Neural progenitor cell (in vitro differentiated cells): ENCODE data around the gene HRK.

Source experiments
- EZH2 ChIP-seq: fragments of 200-600 bp; sonication (generic); IDR thresholded peaks from 2 replicates; pipeline ENCODE4 v1.6.1; 2017; ENCODE audit warnings: antibody characterized with exemption, mild to moderate bottlenecking, moderate library complexity
- EZH2phosphoT487 ChIP-seq: fragments of 200-600 bp; sonication (generic); IDR thresholded peaks from 2 replicates; pipeline ENCODE4 v1.6.1; 2017; ENCODE audit warnings: antibody characterized with exemption
- TF ChIP-seq, protein P1 (sequence below): fragments of 200-600 bp; sonication (generic); IDR thresholded peaks from 2 replicates; pipeline ENCODE4 v1.5.1; 2017; ENCODE audit warnings: antibody characterized with exemption, mild to moderate bottlenecking

DNA sequence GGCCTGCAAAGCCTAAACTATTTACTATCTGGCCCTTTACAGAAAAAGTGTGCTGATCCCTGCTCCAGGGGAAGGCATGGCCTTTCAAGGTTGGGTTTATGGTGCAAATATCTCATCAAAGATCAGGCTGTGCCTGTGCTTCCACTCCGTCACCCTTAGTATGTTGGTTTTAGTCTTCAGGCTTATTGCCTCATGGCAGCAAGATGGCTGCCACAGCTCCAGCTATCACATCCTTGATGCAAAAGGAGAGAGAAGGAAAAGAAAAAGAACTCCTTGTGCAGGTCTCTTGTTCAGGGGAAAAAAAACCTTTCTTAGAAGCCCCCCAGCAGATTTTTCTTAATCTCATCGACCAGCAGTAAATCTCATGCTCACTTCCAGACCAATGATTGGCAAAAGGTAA, 9.1 kb upstream of the HRK start:
- TF ChIP-seq, protein P1, sequence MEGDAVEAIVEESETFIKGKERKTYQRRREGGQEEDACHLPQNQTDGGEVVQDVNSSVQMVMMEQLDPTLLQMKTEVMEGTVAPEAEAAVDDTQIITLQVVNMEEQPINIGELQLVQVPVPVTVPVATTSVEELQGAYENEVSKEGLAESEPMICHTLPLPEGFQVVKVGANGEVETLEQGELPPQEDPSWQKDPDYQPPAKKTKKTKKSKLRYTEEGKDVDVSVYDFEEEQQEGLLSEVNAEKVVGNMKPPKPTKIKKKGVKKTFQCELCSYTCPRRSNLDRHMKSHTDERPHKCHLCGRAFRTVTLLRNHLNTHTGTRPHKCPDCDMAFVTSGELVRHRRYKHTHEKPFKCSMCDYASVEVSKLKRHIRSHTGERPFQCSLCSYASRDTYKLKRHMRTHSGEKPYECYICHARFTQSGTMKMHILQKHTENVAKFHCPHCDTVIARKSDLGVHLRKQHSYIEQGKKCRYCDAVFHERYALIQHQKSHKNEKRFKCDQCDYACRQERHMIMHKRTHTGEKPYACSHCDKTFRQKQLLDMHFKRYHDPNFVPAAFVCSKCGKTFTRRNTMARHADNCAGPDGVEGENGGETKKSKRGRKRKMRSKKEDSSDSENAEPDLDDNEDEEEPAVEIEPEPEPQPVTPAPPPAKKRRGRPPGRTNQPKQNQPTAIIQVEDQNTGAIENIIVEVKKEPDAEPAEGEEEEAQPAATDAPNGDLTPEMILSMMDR: no peak
- TF ChIP-seq EZH2: no peak
- no peak for TF ChIP-seq EZH2phosphoT487
